Caco-2 (cell line): Measurements from ENCODE around the gene PKP3. TPM values are rescaled to one million over a fixed set of nuclear protein-coding genes. Genes with fewer than 3 reads are reported as not detected.
A peak's percentile ranks its signal among the peaks of the same experiment; 100 is the strongest.

ENCODE experiments used
- BruUV-seq: library from RNA; stranded (reverse); fragments of 400-500 nt; replicated peaks from 2 replicates; lab custom pipeline; 2021; lab: Mats Ljungman, UMichigan
- CTCF ChIA-PET: fragments of 300-600 bp; sonication (Branson Sonifier 250); formaldehyde crosslinking; loops from one replicate; lab custom pipeline; 2022; ENCODE audit warnings: antibody characterized with exemption; lab: Charles Lee
- POLR2A ChIA-PET: fragments of 300-600 bp; sonication (Branson Sonifier 250); formaldehyde crosslinking; loops from one replicate; lab custom pipeline; 2022; ENCODE audit warnings: antibody characterized with exemption; lab: Charles Lee
- DNase-seq, 2 experiments: peaks; one replicate each; pipeline versions ENCODE4 v3.0.0 to v3.0.0-alpha.2; 2020 to 2022
- H3K27me3 ChIP-seq: replicated peaks from 2 replicates; pipeline ENCODE4 v1.6.0; 2011; ENCODE audit warnings: low read length; ENCODE audit not compliant: control insufficient read depth, insufficient read depth
- H3K36me3 ChIP-seq: 2 replicates; pipeline ENCODE4 v1.5.1; 2011; ENCODE audit warnings: low read length; ENCODE audit not compliant: control insufficient read depth, insufficient read depth
- H3K4me1 ChIP-seq: fragments of 250-450 bp; sonication (Bioruptor Pico); 2 replicates; pipeline ENCODE4 v1.5.1; 2020; ENCODE audit warnings: mild to moderate bottlenecking
- H3K4me3 ChIP-seq: 2 replicates; pipeline ENCODE4 v1.5.1; 2011; ENCODE audit warnings: low read depth, mild to moderate bottlenecking, control low read depth, low read length
- H3K9me3 ChIP-seq: fragments of 250-450 bp; sonication (Bioruptor Pico); 2 replicates; pipeline ENCODE4 v1.5.1; 2020; ENCODE audit warnings: mild to moderate bottlenecking, moderate library complexity
- H3K27ac Mint-ChIP-seq: one replicate; pipeline ENCODE4 v1.8.0; 2022; ENCODE audit warnings: mixed read lengths; ENCODE audit not compliant: unreplicated experiment
- H3K27me3 Mint-ChIP-seq: one replicate; pipeline ENCODE4 v1.8.0; 2022; ENCODE audit warnings: mixed read lengths; ENCODE audit not compliant: insufficient read depth, unreplicated experiment
- H3K36me3 Mint-ChIP-seq: one replicate; pipeline ENCODE4 v1.8.0; 2022; ENCODE audit warnings: mild to moderate bottlenecking, mixed read lengths; ENCODE audit not compliant: insufficient read depth, unreplicated experiment
- H3K4me1 Mint-ChIP-seq: one replicate; pipeline ENCODE4 v1.8.0; 2022; ENCODE audit warnings: low read depth, mixed read lengths; ENCODE audit not compliant: unreplicated experiment
- H3K4me3 Mint-ChIP-seq: one replicate; pipeline ENCODE4 v1.8.0; 2022; ENCODE audit warnings: mild to moderate bottlenecking, moderate library complexity, mixed read lengths; ENCODE audit not compliant: unreplicated experiment
- H3K9me3 Mint-ChIP-seq: one replicate; pipeline ENCODE4 v1.8.0; 2022; ENCODE audit warnings: mixed read lengths; ENCODE audit not compliant: unreplicated experiment
- CTCF ChIP-seq, 2 experiments: fragments of 200-600 bp in 1 of 2; IDR thresholded peaks; 1 replicate in 1 of 2; 2 replicates in 1 of 2; pipeline versions ENCODE4 v1.5.1 to v1.8.0; 2011 to 2022; ENCODE audit warnings: antibody characterized with exemption in 1 of 2, control low read depth in 1 of 2, inconsistent platforms in 1 of 2, low read depth in 1 of 2, low read length in 1 of 2, mild to moderate bottlenecking in 1 of 2, moderate library complexity in 1 of 2; ENCODE audit not compliant: insufficient read depth in 1 of 2, severe bottlenecking in 1 of 2, unreplicated experiment in 1 of 2
- intact Hi-C: fragments of 100-400 bp; cut with micrococcal nuclease; formaldehyde crosslinking; loops from one replicate; pipeline ENCODE4 v1.10.0; 2022; ENCODE audit not compliant: unreplicated experiment
- total RNA-seq: library from RNA; stranded (reverse); gene quantifications from 2 replicates; pipeline ENCODE4 v1.2.3, GENCODE V29; 2022

PKP3 gene
- total RNA-seq, 1 experiment from 2014 or later = 149 TPM

- Mint-ChIP-seq H3K27me3 (peaks cover 2% of the 10 kb centered on the region), H3K36me3 (peaks cover 23% of the 10 kb centered on the region), H3K27ac (no peak overlapping the region), H3K4me1 (peaks cover 15% of the 10 kb centered on the region), H3K4me3 (peak overlapping the region; percentile 71), H3K9me3 (no peaks in the 10 kb centered on the region)
- no peaks in the 10 kb centered on the region for H3K27me3 ChIP-seq
- no peaks in the 10 kb centered on the region; the same call in none of the 2 replicates for H3K36me3 ChIP-seq
- TF ChIP-seq CTCF (IDR thresholded peaks at IDR 0.05; ENCODE audit: insufficient read depth in 1 of 2, low read depth in 1 of 2, low read length in 1 of 2, severe bottlenecking in 1 of 2, unreplicated experiment in 1 of 2) = no peak
- intact Hi-C loops = no loop called here
- POLR2A ChIA-PET = interaction anchor here (0.6 to 0.7 kb wide), 2 partner anchors 14 to 37 kb away, joined by 3 read pairs; no protein-coding TSS in a partner anchor
- BruUV-seq = TSS peak; percentile 27
- peak overlapping the region; percentile 56 for H3K4me3 ChIP-seq
- DNase-seq = no peak
- CTCF ChIA-PET = interaction anchor here (0.6 to 2.9 kb wide), 4 partner anchors 78 to 184 kb away, joined by 3 to 14 read pairs (median 4); partner anchors contain the start of gene BET1L
- H3K9me3 ChIP-seq = no peaks in the 10 kb centered on the region
- peaks cover 26% of the 10 kb centered on the region for H3K4me1 ChIP-seq
Measured at GRCh38 chr11:370070-370941, 23.7 kb upstream of the PKP3 start.

GRCh38 chr11:371051-371450, 23.0 kb upstream of the PKP3 start:
- no peak for DNase-seq
- H3K4me1 ChIP-seq = peaks cover 26% of the 10 kb centered on the region
- POLR2A ChIA-PET = interaction anchor here (0.6 to 0.7 kb wide), 2 partner anchors 15 to 36 kb away, joined by 3 read pairs; no protein-coding TSS in a partner anchor

More at GRCh38 chr11:371051-371450, 23.0 kb upstream of the PKP3 start:
- Mint-ChIP-seq H3K27me3 (peaks cover 2% of the 10 kb centered on the region), H3K27ac (no peak overlapping the region), H3K4me1 (peaks cover 15% of the 10 kb centered on the region), H3K36me3 (peaks cover 23% of the 10 kb centered on the region), H3K9me3 (no peaks in the 10 kb centered on the region), H3K4me3 (peak overlapping the region; percentile 71)
- intact Hi-C loops = no loop called here
- no peaks in the 10 kb centered on the region for H3K9me3 ChIP-seq
- BruUV-seq = no TSS peak
- CTCF ChIA-PET = interaction anchor here (1.2 kb wide), 1 partner anchor 15 kb away, joined by 4 read pairs; no protein-coding TSS in a partner anchor
- no peaks in the 10 kb centered on the region; the same call in none of the 2 replicates for H3K36me3 ChIP-seq
- no peak for TF ChIP-seq CTCF (IDR thresholded peaks at IDR 0.05; ENCODE audit: insufficient read depth in 1 of 2, low read depth in 1 of 2, low read length in 1 of 2, severe bottlenecking in 1 of 2, unreplicated experiment in 1 of 2)
- H3K4me3 ChIP-seq = no peak overlapping the region
- no peaks in the 10 kb centered on the region for H3K27me3 ChIP-seq
